SU-DHL-6 (cell line): Measurements from ENCODE around the gene LAD1.

Source experiments
- CTCF ChIP-seq: fragments of 200-600 bp; sonication (generic); IDR thresholded peaks from one replicate; pipeline ENCODE4 v1.5.1; 2017; ENCODE audit warnings: antibody characterized with exemption, mild to moderate bottlenecking, low read length, moderate library complexity; ENCODE audit not compliant: insufficient read depth, poor library complexity, severe bottlenecking
- EZH2phosphoT487 ChIP-seq: fragments of 200-600 bp; sonication (generic), shearing (Covaris generic); conservative IDR thresholded peaks from 2 replicates; pipeline ENCODE4 v1.6.1; 2018; ENCODE audit warnings: mild to moderate bottlenecking, antibody characterized with exemption, low read length, moderate library complexity, mixed read lengths

GRCh38 chr1:201351617-201352016 lies 47.5 kb downstream of the LAD1 start:
- TF ChIP-seq CTCF: no peak
- TF ChIP-seq EZH2phosphoT487: no peak
